ENCODE results near the gene PFN1.
A peak's percentile ranks its signal among the peaks of the same experiment; 100 is the strongest.

The PFN1 gene

GRCh38 chr17:4955091-4955490 lies 6.8 kb upstream of the PFN1 start:
- H3K27me3 Mint-ChIP-seq, result no peaks in the 10 kb centered on the region
- H3K36me3 Mint-ChIP-seq (ENCODE audit: low read depth), result no peaks in the 10 kb centered on the region
- no peak overlapping the region for H3K27ac Mint-ChIP-seq
- no peak overlapping the region for H3K4me3 Mint-ChIP-seq
- H3K9me3 Mint-ChIP-seq, result no peaks in the 10 kb centered on the region
- H3K4me1 Mint-ChIP-seq (ENCODE audit: low read depth), result peaks cover 26% of the 10 kb centered on the region

- no peaks in the 10 kb centered on the region for H3K27me3 Mint-ChIP-seq
- H3K4me3 Mint-ChIP-seq, result no peak overlapping the region
- H3K9me3 Mint-ChIP-seq, result no peaks in the 10 kb centered on the region
- no peaks in the 10 kb centered on the region for H3K36me3 Mint-ChIP-seq (ENCODE audit: low read depth)
- no peak overlapping the region for H3K27ac Mint-ChIP-seq
- H3K4me1 Mint-ChIP-seq (ENCODE audit: low read depth), result peaks cover 26% of the 10 kb centered on the region
Observed at GRCh38 chr17:4953451-4953961, 5.2 kb upstream of the PFN1 start.

- peaks cover 12% of the 10 kb centered on the region for H3K36me3 Mint-ChIP-seq (ENCODE audit: low read depth)
- H3K27me3 Mint-ChIP-seq, result no peaks in the 10 kb centered on the region
- peak overlapping the region; percentile 96 for H3K27ac Mint-ChIP-seq
- H3K4me3 Mint-ChIP-seq, result peak overlapping the region; percentile 86
- no peaks in the 10 kb centered on the region for H3K9me3 Mint-ChIP-seq
- H3K4me1 Mint-ChIP-seq (ENCODE audit: low read depth), result peaks cover 29% of the 10 kb centered on the region
Observed at GRCh38 chr17:4951486-4951885, 3.2 kb upstream of the PFN1 start.

- Mint-ChIP-seq H3K4me3 (peak within 1 kb of the TSS; percentile 86), H3K27me3 (no peaks in the 10 kb centered on the region), H3K4me1 (ENCODE audit: low read depth) (peaks cover 29% of the 10 kb centered on the region), H3K27ac (peak within 1 kb of the TSS; percentile 96), H3K36me3 (ENCODE audit: low read depth) (peaks cover 20% of the 10 kb centered on the region), H3K9me3 (no peaks in the 10 kb centered on the region)
Observed at GRCh38 chr17:4950746-4951204, 2.4 kb upstream of the PFN1 start, which contains the start of gene ENO3. Gene ENO3 (plus strand): TSS chr17:4951119. CDS start chr17:4951830, 711 bp downstream.

GRCh38 chr17:4950075-4950745 lies 1.9 kb upstream of the PFN1 start:
- Mint-ChIP-seq H3K36me3 (ENCODE audit: low read depth) (peaks cover 25% of the 10 kb centered on the region), H3K4me1 (ENCODE audit: low read depth) (peaks cover 35% of the 10 kb centered on the region)

GRCh38 chr17:4949321-4950074 lies 1.2 kb upstream of the PFN1 start:
- Mint-ChIP-seq H3K4me3 (peak overlapping the region; percentile 93), H3K9me3 (no peaks in the 10 kb centered on the region), H3K27ac (peak overlapping the region; percentile 81), H3K36me3 (ENCODE audit: low read depth) (peaks cover 32% of the 10 kb centered on the region), H3K4me1 (ENCODE audit: low read depth) (peaks cover 42% of the 10 kb centered on the region), H3K27me3 (no peaks in the 10 kb centered on the region)

More at GRCh38 chr17:4950075-4950745, 1.9 kb upstream of the PFN1 start:
- Mint-ChIP-seq H3K4me3 (peak overlapping the region; percentile 86), H3K27ac (peak overlapping the region; percentile 96), H3K9me3 (no peaks in the 10 kb centered on the region), H3K27me3 (no peaks in the 10 kb centered on the region)

- H3K27me3 Mint-ChIP-seq, result no peaks in the 10 kb centered on the region
- no peaks in the 10 kb centered on the region for H3K9me3 Mint-ChIP-seq
- H3K4me1 Mint-ChIP-seq (ENCODE audit: low read depth), result peaks cover 47% of the 10 kb centered on the region
- peak overlapping the region; percentile 99 for H3K27ac Mint-ChIP-seq
- H3K4me3 Mint-ChIP-seq, result peak overlapping the region; percentile 93
- peaks cover 38% of the 10 kb centered on the region for H3K36me3 Mint-ChIP-seq (ENCODE audit: low read depth)
Observed at GRCh38 chr17:4948931-4949320, 596 bp upstream of the PFN1 start.

GRCh38 chr17:4947411-4948165 lies 742 bp downstream of the PFN1 start:
- peaks cover 48% of the 10 kb centered on the region for H3K36me3 Mint-ChIP-seq (ENCODE audit: low read depth)
- H3K9me3 Mint-ChIP-seq, result no peaks in the 10 kb centered on the region
- peak overlapping the region; percentile 93 for H3K4me3 Mint-ChIP-seq
- H3K4me1 Mint-ChIP-seq (ENCODE audit: low read depth), result peaks cover 60% of the 10 kb centered on the region
- H3K27ac Mint-ChIP-seq, result peak overlapping the region; percentile 96
- H3K27me3 Mint-ChIP-seq, result no peaks in the 10 kb centered on the region

- Mint-ChIP-seq H3K27me3 (no peaks in the 10 kb centered on the region), H3K9me3 (no peaks in the 10 kb centered on the region), H3K4me1 (ENCODE audit: low read depth) (peaks cover 65% of the 10 kb centered on the region), H3K36me3 (ENCODE audit: low read depth) (peaks cover 54% of the 10 kb centered on the region), H3K27ac (peak overlapping the region; percentile 98), H3K4me3 (peak overlapping the region; percentile 93)
Observed at GRCh38 chr17:4947010-4947410, 1.3 kb downstream of the PFN1 start.

GRCh38 chr17:4946312-4946976 lies 1.9 kb downstream of the PFN1 start:
- H3K27ac Mint-ChIP-seq, result peak overlapping the region; percentile 98
- peaks cover 67% of the 10 kb centered on the region for H3K4me1 Mint-ChIP-seq (ENCODE audit: low read depth)
- H3K27me3 Mint-ChIP-seq, result no peaks in the 10 kb centered on the region
- no peaks in the 10 kb centered on the region for H3K9me3 Mint-ChIP-seq
- peaks cover 59% of the 10 kb centered on the region for H3K36me3 Mint-ChIP-seq (ENCODE audit: low read depth)
- peak overlapping the region; percentile 93 for H3K4me3 Mint-ChIP-seq

- H3K27me3 Mint-ChIP-seq, result no peaks in the 10 kb centered on the region
- H3K4me3 Mint-ChIP-seq, result peak overlapping the region; percentile 93
- no peaks in the 10 kb centered on the region for H3K9me3 Mint-ChIP-seq
- H3K27ac Mint-ChIP-seq, result peak overlapping the region; percentile 98
- H3K4me1 Mint-ChIP-seq (ENCODE audit: low read depth), result peaks cover 67% of the 10 kb centered on the region
- H3K36me3 Mint-ChIP-seq (ENCODE audit: low read depth), result peaks cover 64% of the 10 kb centered on the region
Observed at GRCh38 chr17:4945944-4946280, 2.4 kb downstream of the PFN1 start.

GRCh38 chr17:4945176-4945943 lies 3.0 kb downstream of the PFN1 start:
- Mint-ChIP-seq H3K36me3 (ENCODE audit: low read depth) (peaks cover 70% of the 10 kb centered on the region), H3K4me1 (ENCODE audit: low read depth) (peaks cover 61% of the 10 kb centered on the region), H3K27ac (peak overlapping the region; percentile 98), H3K4me3 (peak overlapping the region; percentile 93), H3K9me3 (no peaks in the 10 kb centered on the region), H3K27me3 (no peaks in the 10 kb centered on the region)

GRCh38 chr17:4944554-4945175 lies 3.7 kb downstream of the PFN1 start:
- Mint-ChIP-seq H3K27me3 (no peaks in the 10 kb centered on the region), H3K27ac (peak overlapping the region; percentile 98), H3K36me3 (ENCODE audit: low read depth) (peaks cover 71% of the 10 kb centered on the region), H3K4me3 (peak overlapping the region; percentile 93), H3K9me3 (no peaks in the 10 kb centered on the region), H3K4me1 (ENCODE audit: low read depth) (peaks cover 58% of the 10 kb centered on the region)
